GM13976 (cell line): ENCODE measurements around the gene LRRC45.

ENCODE experiments used
- DNase-seq: peaks from one replicate; pipeline ENCODE4 v3.0.0; 2012; ENCODE audit warnings: low spot score
- in situ Hi-C: fragments of 300-500 bp; cut with MboI; formaldehyde crosslinking; loops from one replicate; pipeline ENCODE4 v1.12.0; 2022; ENCODE audit warnings: low sequenced_read_pairs, mixed read lengths, inconsistent platforms; ENCODE audit not compliant: unreplicated experiment
- TF ChIP-seq, protein P1 (sequence below): IDR thresholded peaks from 2 replicates; pipeline ENCODE4 v1.5.1; 2012; ENCODE audit warnings: borderline replicate concordance, mild to moderate bottlenecking; ENCODE audit not compliant: insufficient read depth; ENCODE audit errors: extremely low read depth, missing control alignments, control extremely low read depth

LRRC45 gene

DNA sequence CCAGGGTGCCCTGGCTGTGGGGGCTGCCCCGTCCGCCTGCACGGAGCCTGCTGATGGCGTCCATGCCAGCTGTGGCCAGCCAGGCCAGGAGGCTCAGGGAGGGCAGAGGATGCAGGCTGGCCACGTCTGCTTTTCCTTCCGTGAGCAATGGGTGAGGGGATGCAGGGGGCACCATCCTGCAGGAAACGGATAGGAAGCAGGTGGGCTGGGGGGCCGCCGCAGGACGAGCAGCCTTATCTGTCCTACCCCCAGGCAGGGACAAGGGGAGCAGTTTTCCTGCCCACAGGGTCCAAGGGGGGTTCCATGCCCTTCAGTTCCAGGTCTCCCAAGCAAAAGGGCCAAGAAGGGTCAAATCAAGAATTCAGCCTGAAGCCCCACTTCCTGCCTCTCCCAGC, 35.7 kb downstream of the LRRC45 start:
- in situ Hi-C loops, result no loop called here
- DNase-seq, result no peak
- TF ChIP-seq, protein P1, sequence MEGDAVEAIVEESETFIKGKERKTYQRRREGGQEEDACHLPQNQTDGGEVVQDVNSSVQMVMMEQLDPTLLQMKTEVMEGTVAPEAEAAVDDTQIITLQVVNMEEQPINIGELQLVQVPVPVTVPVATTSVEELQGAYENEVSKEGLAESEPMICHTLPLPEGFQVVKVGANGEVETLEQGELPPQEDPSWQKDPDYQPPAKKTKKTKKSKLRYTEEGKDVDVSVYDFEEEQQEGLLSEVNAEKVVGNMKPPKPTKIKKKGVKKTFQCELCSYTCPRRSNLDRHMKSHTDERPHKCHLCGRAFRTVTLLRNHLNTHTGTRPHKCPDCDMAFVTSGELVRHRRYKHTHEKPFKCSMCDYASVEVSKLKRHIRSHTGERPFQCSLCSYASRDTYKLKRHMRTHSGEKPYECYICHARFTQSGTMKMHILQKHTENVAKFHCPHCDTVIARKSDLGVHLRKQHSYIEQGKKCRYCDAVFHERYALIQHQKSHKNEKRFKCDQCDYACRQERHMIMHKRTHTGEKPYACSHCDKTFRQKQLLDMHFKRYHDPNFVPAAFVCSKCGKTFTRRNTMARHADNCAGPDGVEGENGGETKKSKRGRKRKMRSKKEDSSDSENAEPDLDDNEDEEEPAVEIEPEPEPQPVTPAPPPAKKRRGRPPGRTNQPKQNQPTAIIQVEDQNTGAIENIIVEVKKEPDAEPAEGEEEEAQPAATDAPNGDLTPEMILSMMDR, result no peak

DNA sequence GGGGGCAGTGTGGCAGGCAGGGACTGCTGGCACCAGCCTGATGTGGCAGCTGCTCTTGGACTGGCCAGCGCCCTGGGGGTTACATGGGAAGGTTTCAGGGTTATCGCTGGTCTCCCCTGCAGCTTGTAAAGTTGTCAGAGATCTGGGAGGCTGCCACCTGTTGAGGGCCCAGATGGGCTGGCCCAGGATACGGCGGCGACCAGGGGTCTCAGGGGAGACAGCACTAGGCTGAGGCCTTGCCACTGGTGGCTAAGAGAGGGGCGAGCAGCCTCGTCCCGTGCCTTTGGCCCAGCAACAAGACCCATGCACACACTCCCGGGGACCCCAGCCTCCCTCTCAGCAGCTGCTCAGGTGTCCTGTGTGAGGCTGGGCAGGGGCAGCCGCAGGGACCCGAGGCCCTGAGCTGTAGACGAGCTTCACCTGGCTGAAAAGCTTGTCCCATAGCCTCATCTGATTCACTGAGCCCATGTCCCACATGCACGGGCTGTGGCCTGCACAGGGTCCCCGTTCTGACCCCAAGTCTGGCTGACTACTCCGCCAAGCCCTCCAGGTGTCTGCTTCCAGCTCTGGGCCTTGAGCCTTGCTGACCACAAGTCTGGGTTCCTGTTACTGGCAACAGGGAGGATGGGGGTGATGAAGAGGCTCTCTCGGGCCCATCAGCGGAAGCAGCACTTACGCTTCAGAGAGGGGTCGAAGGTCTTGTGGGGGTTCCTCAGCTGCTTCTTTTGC, 36.3 kb downstream of the LRRC45 start:
- TF ChIP-seq, protein P1, result no peak
- DNase-seq, result no peak
- in situ Hi-C loops, result no loop called here

DNA sequence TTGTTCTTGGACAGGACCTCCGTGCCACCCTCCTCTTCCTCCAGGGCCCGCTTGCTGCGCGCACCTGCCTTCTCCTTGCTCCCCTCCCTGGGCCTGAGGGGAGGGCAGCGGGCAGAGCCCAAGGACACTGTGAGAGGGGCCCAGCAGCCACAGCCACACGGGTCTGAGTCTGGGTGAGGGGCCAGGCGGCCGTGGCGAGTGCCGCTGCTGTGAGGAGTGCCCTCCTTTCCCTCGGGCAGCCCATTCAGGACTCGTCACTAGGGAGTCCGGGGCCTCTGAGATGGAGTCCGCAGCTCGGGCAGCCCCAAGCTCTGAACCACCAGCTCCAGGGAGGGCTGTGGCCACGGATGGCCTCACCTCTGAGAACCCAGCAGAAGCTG, 36.9 kb downstream of the LRRC45 start:
- in situ Hi-C loops, result no loop called here
- TF ChIP-seq, protein P1, result no peak

DNA sequence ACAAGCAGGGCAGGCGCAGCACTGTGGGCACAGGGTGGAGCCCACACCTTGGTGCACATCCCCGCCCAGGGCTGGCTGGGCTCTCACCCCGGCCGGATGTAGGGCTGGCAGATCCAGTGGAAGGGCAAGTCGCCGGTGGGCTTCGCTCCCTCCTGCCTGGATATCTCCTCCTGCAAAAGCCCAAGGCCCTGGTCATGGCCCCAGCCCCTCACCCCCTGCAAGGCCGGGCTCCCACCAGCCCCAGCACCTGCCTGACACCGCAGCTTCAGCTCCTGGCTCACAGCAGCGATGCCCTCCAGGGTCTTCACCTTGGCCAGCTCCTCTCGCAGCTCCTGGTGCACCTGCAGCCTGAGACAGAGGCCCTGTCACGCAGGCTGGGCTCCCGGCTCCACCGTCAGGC, 37.5 kb downstream of the LRRC45 start:
- DNase-seq, result no peak
- TF ChIP-seq, protein P1, result no peak
- in situ Hi-C loops, result no loop called here

More for the DNA sequence above, 36.9 kb downstream of the LRRC45 start:
- no peak for DNase-seq

DNA sequence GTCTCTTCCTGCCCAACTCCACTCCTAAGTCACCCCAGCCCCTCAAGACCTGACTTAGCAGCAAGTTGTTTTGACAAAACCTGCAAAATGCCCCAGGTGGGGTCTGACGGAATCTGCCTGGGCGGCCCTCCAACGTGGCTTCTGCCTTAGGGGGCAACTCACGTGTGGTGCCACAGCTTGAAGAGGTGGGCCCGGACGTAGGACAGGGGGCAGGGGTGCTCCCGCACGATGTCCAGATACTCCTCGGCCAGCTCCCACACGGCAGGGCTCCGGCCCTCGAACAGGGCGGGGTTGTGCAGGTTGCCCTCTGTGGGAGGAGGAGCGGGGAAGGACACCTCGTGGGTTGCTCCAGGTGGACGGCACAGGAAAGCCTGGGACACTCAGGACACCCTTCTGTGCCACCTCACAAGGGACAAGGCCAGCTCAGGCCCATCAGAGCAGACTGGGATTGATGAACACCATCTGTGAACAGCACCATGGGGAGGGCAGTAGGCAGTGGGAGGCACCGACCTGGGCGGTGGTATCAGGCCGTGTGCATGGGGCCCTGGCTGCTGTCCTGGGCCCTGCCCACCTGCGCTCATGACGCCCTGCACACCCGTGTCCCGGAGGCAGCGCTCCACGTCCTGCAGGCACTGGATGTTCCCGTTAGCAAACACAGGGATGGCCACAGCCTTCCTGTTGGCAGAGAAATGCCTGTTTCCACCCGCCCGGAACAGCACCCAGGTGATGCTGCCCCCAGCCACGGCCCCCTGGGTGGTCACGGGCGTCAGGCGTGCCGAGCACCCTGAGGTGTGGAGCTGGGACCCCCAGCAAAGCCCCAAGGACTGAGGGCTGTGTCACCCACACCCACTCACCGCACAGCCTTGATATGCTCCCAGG, 38.2 kb downstream of the LRRC45 start:
- in situ Hi-C loops, result no loop called here
- TF ChIP-seq, protein P1, result no peak

DNA sequence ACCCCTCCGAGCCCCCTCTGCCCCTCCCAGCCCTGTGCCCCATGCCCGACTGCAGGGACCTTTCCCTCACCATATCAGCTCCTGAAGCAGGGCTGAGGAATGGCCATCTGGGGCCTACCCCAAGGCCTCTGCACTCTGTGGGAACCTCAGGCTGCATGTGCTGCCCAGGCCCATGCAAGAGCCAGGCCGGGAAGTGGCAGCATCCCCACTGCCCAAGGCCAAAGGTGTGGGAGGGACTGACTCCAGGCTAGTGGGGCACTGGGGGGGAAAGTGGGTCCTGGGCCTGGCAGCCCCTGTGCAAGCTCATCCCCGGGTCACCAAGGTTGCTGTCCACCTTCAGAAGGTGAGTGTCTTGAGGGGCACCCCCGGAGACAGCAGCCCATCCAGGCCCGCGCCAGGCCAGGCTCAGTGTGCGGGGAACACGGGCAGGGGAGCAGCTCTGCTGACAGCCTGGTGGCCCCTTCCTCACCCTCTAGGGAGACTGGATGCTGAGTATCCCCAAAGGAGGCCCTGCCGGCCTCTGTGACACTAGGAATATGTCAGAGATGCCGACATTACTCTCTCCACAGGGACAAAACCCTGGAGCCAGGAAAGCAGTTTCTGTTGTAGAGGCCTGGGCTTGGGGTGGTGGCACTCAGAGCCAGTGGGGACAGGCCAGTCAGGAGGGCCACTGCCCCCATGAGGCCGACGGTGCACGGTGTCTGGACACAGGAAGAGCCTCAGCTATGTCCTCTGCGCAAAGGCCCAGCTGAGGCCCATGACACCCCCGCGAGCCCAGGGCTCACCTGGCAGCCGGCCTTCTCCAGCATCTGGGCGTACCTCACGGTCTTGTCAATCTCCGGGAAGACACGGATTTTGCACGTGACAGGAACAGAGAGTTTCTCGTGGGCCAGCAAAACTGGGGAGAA, 39.2 kb downstream of the LRRC45 start:
- TF ChIP-seq, protein P1, result no peak
- in situ Hi-C loops, result no loop called here
- no peak for DNase-seq

More for the DNA sequence above, 38.2 kb downstream of the LRRC45 start:
- no peak for DNase-seq
